IMR-90 (cell line): ENCODE results near the gene BOLA1.
"Not testable (repeated sequence)": the region's sequence is repeated elsewhere in the genome, so short reads cannot be mapped to it uniquely, and the experiment has no call there.

ENCODE experiments used
- BHLHE40 ChIP-seq: fragments of 150-350 bp; IDR thresholded peaks from 2 replicates; pipeline ENCODE4 v1.6.1; 2016; ENCODE audit warnings: mild to moderate bottlenecking, low read depth, low read length
- CEBPB ChIP-seq: IDR thresholded peaks from 2 replicates; pipeline ENCODE4 v1.6.1; 2012; ENCODE audit warnings: low read depth, low read length, improper control_type of control experiment
- MAZ ChIP-seq: IDR thresholded peaks from 2 replicates; pipeline ENCODE4 v1.6.1; 2012; ENCODE audit warnings: low read depth, mild to moderate bottlenecking, low read length, improper control_type of control experiment, moderate library complexity, borderline replicate concordance
- MXI1 ChIP-seq: IDR thresholded peaks from 2 replicates; pipeline ENCODE4 v1.6.1; 2012; ENCODE audit warnings: low read depth, mild to moderate bottlenecking, low read length, moderate library complexity, borderline replicate concordance
- POLR2A ChIP-seq: IDR thresholded peaks from 2 replicates; pipeline ENCODE4 v1.6.1; 2012; ENCODE audit warnings: mild to moderate bottlenecking, low read depth, low read length
- RAD21 ChIP-seq: IDR thresholded peaks from 2 replicates; pipeline ENCODE4 v1.6.1; 2012; ENCODE audit warnings: low read length, improper control_type of control experiment
- RCOR1 ChIP-seq: IDR thresholded peaks from 2 replicates; pipeline ENCODE4 v1.6.1; 2012; ENCODE audit warnings: mild to moderate bottlenecking, low read length, improper control_type of control experiment; ENCODE audit not compliant: insufficient replicate concordance
- RFX5 ChIP-seq: IDR thresholded peaks from 2 replicates; pipeline ENCODE4 v1.8.0; 2012; ENCODE audit warnings: low read depth, mild to moderate bottlenecking, low read length, moderate library complexity
- SMC3 ChIP-seq: fragments of 150-350 bp; IDR thresholded peaks from 2 replicates; pipeline ENCODE4 v1.6.1; 2016; ENCODE audit warnings: low read depth, mild to moderate bottlenecking, antibody characterized with exemption, low read length, moderate library complexity
- TF ChIP-seq, protein P1 (sequence below): conservative IDR thresholded peaks from 2 replicates; pipeline ENCODE4 v1.5.1; 2012; ENCODE audit warnings: mild to moderate bottlenecking, low read depth, low read length, improper control_type of control experiment
- TF ChIP-seq, protein P2 (sequence below): fragments of 150-350 bp; IDR thresholded peaks from 2 replicates; pipeline ENCODE4 v1.6.1; 2017; ENCODE audit warnings: mild to moderate bottlenecking, antibody characterized with exemption, low read length, low read depth
- TF ChIP-seq, protein P3 (sequence below): fragments of 150-350 bp; IDR thresholded peaks from 2 replicates; pipeline ENCODE4 v1.6.1; 2016; ENCODE audit warnings: low read depth, mild to moderate bottlenecking, low read length, moderate library complexity, borderline replicate concordance

DNA sequence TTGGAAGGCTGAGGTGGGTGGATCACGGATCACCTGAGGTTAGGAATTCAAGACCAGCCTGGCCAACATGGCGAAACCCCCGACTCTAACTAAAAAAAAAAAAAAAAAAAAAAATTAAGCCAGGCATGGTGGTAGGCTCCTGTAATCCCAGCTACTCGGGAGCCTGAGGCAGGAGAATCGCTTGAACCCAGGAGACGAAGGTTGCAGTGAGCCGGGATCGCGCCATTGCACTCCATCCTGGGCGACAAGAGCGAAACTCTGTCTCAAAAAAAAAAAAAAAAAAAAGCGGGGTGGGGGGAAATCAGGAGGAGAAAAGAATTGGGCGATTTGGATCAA lies 39.3 kb downstream of the BOLA1 start:
- not testable (repeated sequence) for TF ChIP-seq MAZ, MXI1, SMC3, RAD21, CEBPB, POLR2A, RFX5, RCOR1, BHLHE40
- TF ChIP-seq, protein P1, sequence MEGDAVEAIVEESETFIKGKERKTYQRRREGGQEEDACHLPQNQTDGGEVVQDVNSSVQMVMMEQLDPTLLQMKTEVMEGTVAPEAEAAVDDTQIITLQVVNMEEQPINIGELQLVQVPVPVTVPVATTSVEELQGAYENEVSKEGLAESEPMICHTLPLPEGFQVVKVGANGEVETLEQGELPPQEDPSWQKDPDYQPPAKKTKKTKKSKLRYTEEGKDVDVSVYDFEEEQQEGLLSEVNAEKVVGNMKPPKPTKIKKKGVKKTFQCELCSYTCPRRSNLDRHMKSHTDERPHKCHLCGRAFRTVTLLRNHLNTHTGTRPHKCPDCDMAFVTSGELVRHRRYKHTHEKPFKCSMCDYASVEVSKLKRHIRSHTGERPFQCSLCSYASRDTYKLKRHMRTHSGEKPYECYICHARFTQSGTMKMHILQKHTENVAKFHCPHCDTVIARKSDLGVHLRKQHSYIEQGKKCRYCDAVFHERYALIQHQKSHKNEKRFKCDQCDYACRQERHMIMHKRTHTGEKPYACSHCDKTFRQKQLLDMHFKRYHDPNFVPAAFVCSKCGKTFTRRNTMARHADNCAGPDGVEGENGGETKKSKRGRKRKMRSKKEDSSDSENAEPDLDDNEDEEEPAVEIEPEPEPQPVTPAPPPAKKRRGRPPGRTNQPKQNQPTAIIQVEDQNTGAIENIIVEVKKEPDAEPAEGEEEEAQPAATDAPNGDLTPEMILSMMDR, result not testable (repeated sequence)
- TF ChIP-seq, protein P2, sequence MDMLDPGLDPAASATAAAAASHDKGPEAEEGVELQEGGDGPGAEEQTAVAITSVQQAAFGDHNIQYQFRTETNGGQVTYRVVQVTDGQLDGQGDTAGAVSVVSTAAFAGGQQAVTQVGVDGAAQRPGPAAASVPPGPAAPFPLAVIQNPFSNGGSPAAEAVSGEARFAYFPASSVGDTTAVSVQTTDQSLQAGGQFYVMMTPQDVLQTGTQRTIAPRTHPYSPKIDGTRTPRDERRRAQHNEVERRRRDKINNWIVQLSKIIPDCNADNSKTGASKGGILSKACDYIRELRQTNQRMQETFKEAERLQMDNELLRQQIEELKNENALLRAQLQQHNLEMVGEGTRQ, result not testable (repeated sequence)
- TF ChIP-seq, protein P3, sequence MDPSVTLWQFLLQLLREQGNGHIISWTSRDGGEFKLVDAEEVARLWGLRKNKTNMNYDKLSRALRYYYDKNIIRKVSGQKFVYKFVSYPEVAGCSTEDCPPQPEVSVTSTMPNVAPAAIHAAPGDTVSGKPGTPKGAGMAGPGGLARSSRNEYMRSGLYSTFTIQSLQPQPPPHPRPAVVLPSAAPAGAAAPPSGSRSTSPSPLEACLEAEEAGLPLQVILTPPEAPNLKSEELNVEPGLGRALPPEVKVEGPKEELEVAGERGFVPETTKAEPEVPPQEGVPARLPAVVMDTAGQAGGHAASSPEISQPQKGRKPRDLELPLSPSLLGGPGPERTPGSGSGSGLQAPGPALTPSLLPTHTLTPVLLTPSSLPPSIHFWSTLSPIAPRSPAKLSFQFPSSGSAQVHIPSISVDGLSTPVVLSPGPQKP, result not testable (repeated sequence)
